ENCODE data around the gene PRKRIP1.
"Not testable (repeated sequence)": the region's sequence is repeated elsewhere in the genome, so short reads cannot be mapped to it uniquely, and the experiment has no call there.

The PRKRIP1 gene

GRCh38 chr7:102404005-102404861 lies 8.1 kb downstream of the PRKRIP1 start:
- peak; percentile 17 to 41 for DNase-seq

GRCh38 chr7:102404862-102405188 lies 8.7 kb downstream of the PRKRIP1 start:
- DNase-seq, result not testable (repeated sequence)

GRCh38 chr7:102407910-102408309 lies 11.7 kb downstream of the PRKRIP1 start:
- no peak for DNase-seq

GRCh38 chr7:102408530-102408929 lies 12.4 kb downstream of the PRKRIP1 start:
- not testable (repeated sequence) for DNase-seq

DNA sequence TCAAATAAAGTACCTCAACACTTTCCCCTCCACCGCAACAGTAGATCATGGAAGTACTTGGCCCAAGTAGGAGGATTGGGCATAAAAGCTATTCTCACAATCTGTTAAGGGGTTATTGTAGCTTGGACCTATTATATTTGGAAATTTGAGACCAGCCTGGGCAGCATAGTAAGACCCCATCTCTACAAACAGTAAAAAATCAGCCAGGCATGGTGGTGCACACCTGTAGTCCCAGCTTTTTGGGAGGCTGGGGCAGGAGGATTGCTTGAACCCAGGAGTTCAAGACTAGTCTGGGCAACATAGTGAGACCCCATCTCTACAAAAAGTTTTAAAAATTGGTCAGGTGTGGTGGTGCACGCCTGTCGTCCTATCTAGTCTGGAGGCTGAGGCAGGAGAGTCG lies 13.2 kb downstream of the PRKRIP1 start:
- no peak for DNase-seq

DNA sequence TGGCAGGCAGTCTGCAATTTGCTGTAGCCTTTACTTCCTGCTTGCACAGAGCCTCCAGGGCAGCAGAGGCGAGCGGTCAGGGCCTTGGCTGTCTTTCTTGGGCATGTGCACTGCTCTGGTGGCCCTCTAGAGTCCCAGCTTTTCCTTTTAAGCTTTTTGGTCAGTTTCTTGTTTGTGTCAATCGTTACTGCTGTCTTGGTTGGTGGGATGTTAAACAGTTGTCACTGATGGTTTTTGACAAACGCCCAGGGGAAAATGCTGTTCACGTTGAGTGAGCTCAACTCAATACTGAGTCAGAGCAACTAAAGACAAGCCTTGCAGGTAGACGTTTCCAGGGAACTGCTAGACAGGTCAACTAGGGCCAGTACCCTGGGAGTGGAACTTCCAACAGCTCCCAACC lies 14.0 kb downstream of the PRKRIP1 start:
- no peak for DNase-seq

DNA sequence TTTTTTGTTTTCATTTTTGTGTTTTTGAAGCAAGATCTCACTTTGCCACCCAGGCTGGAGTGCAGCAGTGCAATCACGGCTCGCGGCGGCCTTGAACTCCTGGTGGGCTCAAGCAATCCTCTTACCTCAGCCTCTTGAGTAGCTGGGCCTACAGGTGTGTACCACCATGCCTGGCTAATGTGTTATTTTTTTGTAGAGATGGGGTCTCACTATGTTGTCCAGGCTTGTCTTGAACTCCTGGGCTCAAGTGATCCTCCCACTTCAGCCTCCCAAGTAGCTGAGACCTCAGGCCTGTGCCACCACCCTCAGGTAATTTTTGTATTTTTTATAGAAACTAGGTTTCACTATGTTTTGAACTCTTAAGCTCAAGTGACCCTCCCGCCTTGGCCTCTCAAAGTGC lies 14.8 kb downstream of the PRKRIP1 start:
- no peak for DNase-seq

DNA sequence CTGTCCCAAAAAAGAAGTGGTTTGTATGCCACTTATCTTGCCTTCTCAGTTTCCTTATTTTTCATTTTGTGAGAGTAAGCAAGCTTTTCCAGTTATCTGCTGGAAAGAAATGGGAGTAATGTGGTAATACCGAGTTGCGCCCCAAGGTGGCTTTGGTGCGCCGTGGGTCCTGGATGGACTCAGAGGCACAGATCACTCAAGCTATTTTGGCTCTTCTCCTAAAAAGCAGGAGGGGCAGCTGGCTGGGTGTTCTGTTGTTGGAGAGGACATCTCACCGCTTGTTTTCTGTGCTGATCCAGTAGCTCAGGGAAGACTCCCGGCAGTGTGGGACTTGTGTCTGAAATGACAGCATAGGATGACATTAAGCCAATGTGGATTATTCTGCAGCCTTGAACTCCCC lies 16.4 kb downstream of the PRKRIP1 start:
- DNase-seq, result peak; percentile 73 to 95

DNA sequence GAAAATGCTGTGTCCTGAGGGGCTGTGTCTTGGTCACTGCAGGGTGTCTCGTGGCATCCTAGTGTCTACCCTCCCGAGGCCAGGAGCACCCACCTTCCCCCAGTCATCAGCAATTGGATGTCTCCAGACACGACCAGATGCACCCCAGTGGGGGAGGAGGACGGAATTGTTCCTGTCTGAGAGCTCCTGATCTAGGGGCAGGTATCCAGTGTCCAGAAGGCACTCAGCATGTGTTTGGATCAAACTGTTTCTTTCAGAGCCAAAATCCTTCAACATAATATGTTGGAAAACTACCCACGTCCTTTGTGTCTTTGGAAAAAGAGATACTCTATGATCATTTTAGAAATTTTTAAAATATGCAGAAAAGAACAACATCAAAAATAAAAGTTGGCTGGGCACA lies 16.9 kb downstream of the PRKRIP1 start:
- peak; percentile 75 to 91 for DNase-seq

- no peak for DNase-seq
Measured at GRCh38 chr7:102413611-102414010, 17.4 kb downstream of the PRKRIP1 start.

- DNase-seq, result no peak
Measured at GRCh38 chr7:102415685-102416225, 19.6 kb downstream of the PRKRIP1 start.

DNA sequence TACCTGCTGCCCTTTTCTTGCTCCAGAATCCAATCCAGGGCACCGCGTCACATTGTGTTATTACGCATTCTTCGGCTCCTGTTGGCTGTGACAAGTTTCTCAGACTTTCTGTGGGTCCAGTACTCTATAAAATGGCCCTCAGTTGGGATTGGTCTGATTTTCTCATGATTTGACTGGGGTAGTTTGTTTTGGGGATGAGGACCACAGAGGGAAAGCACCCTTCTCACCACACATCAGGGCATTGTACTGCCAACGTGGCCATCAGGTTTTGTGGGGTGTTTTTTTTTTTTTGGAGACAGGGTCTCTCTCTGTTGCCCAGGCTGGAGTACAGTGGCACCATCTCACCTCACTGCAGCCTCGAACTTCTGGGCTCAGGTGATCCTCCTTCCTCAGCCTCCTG lies 20.2 kb downstream of the PRKRIP1 start:
- no peak for DNase-seq

GRCh38 chr7:102417105-102417504 lies 20.9 kb downstream of the PRKRIP1 start:
- no peak for DNase-seq

DNA sequence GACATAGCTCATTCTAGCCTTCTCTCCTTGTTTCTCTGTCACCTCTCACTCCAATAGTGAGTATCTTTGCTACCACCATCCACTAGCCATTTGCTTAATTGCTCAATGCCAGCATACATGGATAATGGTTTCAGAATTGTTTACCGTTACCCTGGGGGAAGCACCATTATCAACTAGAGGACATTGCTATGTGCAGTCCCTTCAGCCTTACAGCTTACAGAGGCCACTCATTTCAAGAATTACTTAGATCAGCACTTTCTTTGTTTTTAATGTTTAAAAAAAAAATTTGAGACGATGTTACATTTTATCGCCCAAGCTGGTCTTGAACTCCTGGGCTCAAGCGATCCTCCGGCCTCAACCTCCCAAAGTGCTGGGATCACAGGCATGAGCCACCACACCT lies 22.4 kb downstream of the PRKRIP1 start:
- no peak for DNase-seq

DNA sequence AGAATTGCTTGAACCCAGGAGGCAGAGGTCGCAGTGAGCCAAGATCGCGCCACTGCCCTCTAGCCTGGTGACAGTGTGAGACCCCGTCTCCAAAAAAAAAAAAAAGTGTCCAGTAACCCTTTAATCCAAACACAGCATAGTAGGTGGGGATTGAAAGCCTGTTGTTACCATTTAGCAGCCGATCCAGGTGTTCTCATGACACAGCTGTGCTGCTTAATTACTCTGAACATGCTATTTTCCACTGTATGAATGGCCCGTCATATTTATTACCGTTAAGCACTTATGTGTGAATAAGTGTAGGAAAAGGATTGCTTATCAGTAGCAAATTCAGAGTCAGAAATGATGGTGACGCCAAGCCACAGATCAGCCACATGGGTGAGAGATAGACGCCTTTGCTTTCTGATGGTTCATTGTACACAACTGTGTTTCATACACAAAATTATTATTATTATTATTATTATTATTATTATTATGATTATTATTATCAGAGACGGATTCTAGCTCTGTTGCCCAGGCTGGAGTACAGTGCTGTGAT lies 25.6 kb downstream of the PRKRIP1 start:
- no peak for DNase-seq

DNA sequence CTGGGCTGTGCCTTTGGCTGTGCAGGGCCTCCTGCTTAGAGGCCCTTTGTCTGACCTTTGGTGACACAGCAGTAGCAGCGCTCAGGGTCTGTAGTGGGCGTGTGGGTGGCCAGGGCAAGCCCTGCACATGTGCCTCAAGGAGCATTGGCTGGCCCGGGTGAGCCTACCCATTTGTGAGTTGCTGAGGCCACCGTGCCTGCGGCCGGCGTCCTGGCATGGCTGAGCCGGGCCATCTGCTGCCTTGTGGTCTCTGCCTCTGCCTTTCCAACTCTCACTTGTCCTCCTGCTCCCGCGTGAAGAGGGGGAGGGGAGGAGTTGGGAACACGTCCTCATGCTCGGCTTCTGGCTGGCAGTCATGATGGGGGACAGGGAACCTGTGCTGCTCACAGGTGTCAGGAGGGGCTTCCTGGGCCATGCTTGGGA lies 28.0 kb downstream of the PRKRIP1 start:
- peak; percentile 22 to 71 for DNase-seq

GRCh38 chr7:102424787-102425218 lies 28.6 kb downstream of the PRKRIP1 start:
- no peak for DNase-seq

GRCh38 chr7:102425639-102426267 lies 29.6 kb downstream of the PRKRIP1 start:
- peak in 1 of 2 experiments; percentile 49 for DNase-seq

- no peak for DNase-seq
Measured at GRCh38 chr7:102426268-102427018, 30.3 kb downstream of the PRKRIP1 start.

GRCh38 chr7:102427019-102427405 lies 30.8 kb downstream of the PRKRIP1 start:
- no peak for DNase-seq

DNA sequence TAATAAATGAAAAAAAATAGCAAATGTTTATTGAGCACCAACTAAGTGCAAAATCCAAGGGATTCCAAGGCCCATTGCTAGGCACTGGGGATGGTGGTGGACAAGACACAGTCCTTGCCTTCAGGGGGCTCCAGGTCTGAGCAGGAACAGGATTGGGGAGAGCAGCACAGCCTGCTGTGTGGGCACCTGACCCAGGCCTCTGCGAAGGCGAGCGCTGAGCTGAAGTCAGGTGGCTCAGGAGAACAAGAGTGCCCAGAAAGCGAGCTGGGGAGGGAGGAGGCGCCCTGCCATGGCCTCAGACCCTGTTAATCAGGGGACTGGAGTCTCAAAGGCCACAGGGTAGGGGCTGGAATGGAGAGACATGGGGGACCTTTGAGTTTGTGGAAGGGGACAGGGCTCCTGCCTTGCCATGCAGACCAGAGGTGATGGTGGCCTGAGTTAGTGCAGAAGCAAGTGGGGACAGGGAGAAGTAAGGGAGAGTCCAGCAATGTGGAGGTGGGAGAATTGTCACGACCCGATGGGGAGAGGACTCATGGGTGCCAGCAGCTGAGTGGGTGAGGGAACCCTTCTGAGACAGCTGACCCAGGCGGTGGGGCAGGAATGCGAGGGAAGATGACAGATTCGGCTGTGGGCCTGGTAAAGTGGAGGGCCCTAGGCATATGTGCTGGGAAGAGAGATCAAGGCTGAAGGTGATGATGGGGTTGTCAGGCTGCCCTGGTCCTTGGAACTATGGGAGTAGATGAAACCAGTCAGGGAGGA lies 33.2 kb downstream of the PRKRIP1 start:
- no peak for DNase-seq

DNA sequence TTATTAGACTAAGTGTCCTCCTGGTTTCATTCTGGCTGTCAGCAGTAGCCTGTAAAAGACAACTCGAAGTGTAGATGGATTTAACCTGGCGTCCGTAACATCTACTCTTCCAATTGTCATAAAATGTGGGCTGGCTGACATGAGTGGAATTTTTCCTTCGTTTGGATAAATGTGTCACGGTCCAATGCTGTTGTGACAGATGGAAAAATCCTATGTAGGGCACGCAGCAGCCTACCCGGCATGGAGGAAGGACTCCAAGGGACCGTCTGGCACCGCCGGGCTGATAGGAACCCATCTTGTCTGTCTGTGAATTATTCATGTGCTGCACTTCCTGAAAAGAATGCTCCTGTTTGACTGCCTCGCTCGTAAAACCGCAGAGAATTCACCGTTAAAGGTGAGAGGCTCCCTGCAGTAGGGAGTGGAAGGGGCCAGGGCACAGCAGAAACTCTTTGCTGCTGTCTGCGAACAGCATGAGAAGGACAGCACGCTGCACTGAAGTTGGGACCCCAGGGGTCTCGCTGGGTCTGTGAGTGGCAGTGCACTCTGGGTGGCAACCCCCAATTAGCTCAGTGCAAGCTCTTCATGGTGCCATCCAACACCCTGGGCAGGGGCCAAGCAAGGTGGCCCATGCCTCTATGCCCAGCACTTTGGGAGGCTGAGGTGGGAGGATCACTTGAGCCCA lies 35.6 kb downstream of the PRKRIP1 start:
- DNase-seq, result peak; percentile 95 to 98

All from cerebellar nuclear complex (tissue), 1 donor.